Measurements from ENCODE around the gene SEBOX.

The SEBOX gene

DNA sequence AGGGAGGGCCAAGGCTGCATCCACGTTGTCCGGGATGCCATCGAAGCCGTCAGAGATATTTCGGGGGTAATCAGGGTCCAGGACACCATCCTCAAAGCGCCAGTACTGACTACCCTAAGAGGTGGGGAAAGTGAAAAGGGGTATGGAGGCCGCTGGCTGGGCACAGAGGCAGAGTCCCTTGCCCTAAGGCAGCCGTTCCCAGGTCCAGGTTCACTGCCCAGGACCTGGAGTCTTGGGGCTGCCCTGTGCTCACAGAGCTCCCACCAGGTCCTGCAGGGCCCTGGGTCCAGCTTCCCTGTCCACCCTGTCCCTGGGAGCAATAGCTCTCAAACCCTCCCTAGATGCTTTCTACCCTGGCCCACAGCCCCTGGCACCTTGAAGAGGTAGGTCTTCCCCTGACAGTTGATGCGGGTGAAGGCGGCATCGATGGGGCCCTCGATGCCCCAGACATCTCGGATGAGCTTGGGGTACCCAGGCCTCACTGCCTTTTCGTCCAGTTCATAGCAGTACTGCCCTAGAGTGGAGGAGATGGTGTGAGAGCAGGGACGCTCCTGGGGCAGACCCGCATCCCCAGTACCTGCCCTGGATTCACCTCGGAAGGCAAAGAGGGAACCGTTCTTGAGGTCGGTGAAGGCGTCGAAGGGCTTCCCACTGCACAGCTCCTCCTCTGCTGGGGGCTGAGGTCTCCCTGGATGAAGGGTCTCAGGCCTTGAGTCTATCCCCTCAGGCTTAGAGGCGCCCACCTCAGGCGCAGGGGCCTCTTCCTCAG is 4.1 kb upstream of the SEBOX start:
- no peak for DNase-seq
- no peak for TF ChIP-seq GATA1 (IDR thresholded peaks at IDR 0.05; ENCODE audit: low read depth, low read length)
- TF ChIP-seq POLR2A (IDR thresholded peaks at IDR 0.05; ENCODE audit: low read length): no peak

DNA sequence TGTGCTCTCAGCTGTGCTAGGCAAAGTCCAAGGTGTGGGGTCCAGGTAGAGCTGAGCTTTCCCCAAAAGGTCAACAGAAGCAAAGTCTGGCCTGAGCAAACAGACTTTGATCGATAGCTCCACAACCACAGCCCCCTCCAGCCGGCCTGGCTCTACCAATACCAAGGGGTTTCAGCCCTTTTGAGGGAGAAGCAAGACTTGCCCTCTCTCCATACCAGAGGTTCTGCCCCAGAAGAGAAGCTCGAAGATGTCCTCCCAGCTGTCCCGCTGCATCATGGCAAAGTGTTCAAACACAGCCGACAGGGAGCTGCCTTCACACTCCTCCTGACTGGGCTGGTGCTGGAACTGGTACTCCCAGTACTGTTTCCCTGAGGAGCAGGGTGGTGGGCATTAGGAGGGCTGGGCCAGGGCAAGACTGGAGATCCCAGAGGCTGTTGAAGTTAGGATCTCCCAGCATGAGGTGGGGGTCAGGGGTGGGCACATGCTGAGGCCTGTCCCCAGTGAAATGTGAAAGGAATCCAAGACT is 3.4 kb upstream of the SEBOX start:
- TF ChIP-seq POLR2A (IDR thresholded peaks at IDR 0.05; ENCODE audit: low read length) (no peak), GATA1 (IDR thresholded peaks at IDR 0.05; ENCODE audit: low read depth, low read length) (no peak)
- no peak for DNase-seq

DNA sequence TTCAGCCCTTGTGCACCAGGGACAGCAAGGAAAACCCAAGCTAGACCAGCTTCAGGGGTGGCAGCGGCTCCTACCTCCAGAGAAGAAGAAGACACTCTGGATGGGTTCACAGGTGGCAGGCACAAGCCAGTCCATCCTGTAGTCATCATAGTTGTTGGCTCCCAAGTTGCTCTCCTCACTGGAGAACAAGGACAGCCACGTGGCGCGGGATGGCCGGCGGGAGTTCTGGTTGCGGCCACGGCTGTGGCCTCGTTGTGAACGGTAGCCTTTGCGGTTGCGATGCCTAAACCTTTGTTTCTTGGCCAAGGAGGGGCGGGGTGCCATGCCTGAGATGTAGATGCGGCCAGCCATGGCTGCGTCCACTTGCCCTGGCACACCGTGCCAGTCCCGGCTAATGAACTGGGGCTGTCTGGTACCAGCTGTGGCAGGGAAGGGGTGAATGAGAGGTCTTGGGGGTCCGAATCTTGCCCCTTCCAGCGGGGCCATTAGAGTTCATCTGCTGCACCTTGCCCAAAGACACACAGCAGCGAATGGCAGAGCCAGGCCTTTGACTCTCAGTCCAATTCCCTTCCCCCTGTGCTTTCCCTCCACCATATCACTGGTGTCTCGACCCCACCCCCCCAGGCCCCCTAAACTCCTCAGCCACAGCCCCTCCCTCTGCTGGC is 2.8 kb upstream of the SEBOX start:
- DNase-seq: no peak
- TF ChIP-seq POLR2A (IDR thresholded peaks at IDR 0.05; ENCODE audit: low read length) (no peak), GATA1 (IDR thresholded peaks at IDR 0.05; ENCODE audit: low read depth, low read length) (no peak)

DNA sequence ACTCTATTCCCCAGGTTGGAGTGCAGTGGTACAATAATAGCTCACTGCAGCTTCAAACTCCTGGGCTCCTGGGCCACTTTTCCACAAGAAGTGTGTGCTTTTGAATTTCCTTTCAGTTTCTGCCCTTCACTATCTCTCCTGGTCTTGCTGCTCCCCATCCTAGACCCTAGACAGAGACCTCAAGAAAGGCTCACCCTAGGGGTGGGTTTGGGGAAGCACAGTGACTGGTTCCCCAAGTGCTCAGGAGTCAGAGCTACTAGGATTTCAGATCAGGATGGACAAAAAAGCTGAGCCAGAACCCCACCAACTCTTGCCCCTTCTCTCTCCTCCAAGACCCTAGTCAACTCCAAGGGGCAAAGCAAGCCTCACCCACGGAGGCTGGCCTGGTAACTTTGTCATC is 1.6 kb upstream of the SEBOX start:
- DNase-seq: no peak
- TF ChIP-seq GATA1 (IDR thresholded peaks at IDR 0.05; ENCODE audit: low read depth, low read length): no peak
- TF ChIP-seq POLR2A (IDR thresholded peaks at IDR 0.05; ENCODE audit: low read length): no peak

DNA sequence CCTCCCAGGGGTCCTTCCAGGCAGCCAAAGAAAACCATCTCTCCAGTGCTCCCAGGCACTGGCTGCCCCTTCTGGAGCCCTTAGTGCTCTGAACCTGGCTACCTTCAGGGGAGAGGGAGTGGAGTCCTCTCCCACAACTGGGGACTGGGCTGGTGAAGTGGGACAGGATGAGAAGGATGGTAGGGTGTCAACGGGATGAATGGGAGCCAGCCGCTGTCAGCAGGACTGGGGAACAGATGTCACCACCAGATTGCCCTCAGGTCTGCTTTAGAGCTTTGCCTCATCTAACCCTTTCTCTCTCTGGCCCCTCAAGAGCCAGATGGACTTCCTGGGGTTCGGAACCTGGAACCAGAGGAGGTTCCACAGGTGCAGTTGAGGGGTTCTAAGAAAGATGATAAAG is 488 bp upstream of the SEBOX start:
- no peak for DNase-seq
- TF ChIP-seq POLR2A (IDR thresholded peaks at IDR 0.05; ENCODE audit: low read length) (no peak), GATA1 (IDR thresholded peaks at IDR 0.05; ENCODE audit: low read depth, low read length) (no peak)

DNA sequence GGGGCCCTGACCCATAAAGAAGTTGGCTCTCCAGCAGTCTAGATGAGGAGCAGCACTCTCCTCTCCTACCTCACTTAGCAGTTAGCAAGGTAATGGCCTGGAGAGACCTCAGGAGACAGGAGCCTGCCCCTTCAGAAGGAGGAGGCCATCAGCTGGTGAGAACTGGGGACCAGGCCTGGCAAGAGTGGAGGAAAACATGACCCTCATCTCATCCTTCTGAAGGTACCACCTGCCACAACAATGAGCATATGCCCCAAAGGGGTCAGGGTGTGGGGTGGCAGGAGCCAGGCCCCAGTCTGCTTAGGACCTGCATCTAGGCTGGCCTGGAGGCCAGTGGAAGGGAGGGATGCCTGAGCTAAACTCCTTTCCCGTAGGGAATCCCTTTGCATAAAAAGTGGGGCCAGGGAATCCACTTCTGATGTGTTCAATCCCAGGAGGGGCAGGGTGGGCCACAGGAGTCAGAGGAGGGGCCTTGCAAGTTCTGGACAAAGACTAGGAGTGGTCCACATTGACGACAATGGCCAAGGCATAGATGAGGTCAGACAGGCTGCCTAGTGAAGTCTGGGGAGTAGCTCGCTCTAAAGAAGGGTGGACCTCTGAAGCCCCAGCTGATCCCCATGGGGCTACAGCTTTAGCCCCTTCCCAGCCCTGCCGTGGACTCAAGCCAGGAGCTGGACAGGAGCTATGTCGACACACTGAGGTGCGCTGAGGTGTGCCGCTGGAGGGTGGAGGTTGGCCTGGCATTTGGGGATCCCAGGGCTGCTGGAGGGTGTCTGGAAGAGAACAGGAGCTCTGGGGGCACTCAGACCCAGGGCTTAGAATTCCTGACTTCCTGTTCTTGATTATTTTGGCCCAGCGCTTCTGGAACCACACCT is 986 bp downstream of the SEBOX start:
- TF ChIP-seq POLR2A (IDR thresholded peaks at IDR 0.05; ENCODE audit: low read length) (no peak), GATA1 (IDR thresholded peaks at IDR 0.05; ENCODE audit: low read depth, low read length) (no peak)
- DNase-seq: no peak

DNA sequence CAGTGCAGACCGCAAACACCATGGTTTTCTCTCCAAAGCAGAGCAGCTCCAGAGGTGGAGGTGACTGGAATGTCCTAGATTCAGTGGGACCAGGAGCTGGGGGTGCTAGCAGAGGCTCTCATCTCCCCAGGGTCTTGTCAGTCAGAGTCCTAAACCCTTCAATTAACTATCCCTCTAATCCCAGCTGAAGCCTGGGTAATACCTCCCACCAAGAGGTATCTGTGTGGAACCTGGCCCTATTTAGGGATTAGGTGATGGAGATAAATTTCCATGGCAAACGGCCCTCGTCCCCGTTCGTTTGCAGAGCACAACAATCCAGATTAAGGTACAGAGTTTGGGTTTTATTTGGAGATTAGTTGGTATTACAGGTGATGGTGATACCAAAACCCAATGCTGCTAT is 1.8 kb downstream of the SEBOX start:
- no peak for DNase-seq

DNA sequence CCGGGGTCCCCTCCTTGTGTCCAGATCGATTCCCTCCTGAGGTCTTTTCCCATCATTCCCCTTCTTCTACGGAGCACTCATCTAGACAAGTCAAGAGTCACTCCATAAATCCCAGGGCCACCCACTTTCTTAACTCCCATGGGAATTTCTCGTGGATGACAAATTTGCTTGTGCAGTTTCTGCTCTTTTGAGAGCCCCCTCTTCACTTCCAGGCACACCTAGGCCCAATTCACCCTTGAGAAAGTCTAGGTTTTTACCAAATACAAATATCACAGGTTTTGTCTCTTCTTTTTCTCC is 7.2 kb downstream of the SEBOX start:
- no peak for DNase-seq
- no peak for TF ChIP-seq POLR2A (IDR thresholded peaks at IDR 0.05; ENCODE audit: low read length)
- no peak for TF ChIP-seq GATA1 (IDR thresholded peaks at IDR 0.05; ENCODE audit: low read depth, low read length)

More for the DNA sequence above, 1.8 kb downstream of the SEBOX start:
- TF ChIP-seq POLR2A (IDR thresholded peaks at IDR 0.05; ENCODE audit: low read length): no peak
- no peak for TF ChIP-seq GATA1 (IDR thresholded peaks at IDR 0.05; ENCODE audit: low read depth, low read length)

DNA sequence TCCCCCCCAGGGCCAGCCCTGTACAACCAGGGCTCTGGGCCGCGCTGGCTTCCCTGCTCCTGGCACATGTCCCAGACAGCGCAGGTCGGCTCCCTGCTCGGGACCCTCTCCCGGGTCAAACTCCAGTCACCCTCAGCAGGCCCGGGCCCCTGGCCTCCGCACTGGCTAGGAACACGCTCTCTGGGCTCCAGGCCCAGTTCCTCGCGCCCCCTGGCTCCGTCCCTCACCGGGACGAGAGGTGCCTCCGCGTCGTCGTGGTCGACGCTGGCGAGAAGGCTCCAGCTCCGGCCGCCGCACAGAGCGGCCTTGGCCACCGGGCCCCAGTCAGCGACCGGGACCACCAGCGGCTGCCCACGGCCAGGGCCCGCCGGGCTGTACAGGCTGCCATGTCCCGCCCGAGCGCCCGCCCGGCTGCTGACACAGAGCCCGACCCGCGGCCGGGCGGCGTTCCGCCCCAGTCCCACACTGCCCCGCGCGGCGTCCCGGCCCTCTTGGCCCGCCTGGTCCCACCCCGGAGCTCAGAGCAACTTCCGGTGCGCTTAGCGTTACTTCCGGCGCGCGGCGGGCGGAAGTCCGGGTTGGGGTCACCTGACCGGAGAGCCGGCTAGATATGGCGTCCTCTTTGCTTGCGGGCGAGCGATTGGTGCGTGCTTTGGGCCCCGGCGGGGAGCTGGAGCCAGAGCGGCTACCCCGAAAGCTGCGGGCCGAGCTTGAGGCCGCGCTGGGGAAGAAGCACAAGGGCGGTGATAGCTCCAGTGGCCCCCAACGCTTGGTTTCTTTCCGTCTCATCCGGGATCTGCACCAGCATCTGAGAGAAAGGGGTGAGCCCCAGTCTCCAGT is 7.7 kb downstream of the SEBOX start, which contains the start of gene POLDIP2:
Gene POLDIP2, minus strand, starts transcription at position 467 of the 840 bp plus-strand sequence. Its CDS starts 79 bp downstream, at position 388.
- peak; percentile 97 to 98 for DNase-seq
- TF ChIP-seq GATA1 (IDR thresholded peaks at IDR 0.05; ENCODE audit: low read depth, low read length) (no peak), POLR2A (IDR thresholded peaks at IDR 0.05; ENCODE audit: low read length) (peak; percentile 96)

DNA sequence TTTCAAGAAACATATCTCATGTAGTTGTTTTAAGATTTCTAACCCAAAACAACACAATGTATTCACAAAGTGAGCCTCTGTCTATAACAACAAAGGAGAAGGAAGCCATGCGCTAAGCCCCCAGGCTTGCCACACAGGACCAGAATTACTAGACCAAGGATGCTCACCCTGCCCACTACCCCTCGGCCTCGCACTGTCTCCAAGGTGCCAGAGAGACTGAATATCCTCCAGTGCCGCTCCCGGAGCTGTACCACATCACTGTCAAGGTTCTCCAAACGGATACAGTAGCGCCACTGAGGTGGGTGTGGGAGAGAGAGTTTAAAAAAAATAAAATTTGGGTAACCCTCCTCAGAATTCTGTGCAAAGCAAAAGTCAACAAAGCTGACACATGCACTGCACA is 14.7 kb downstream of the SEBOX start:
- DNase-seq: no peak
- TF ChIP-seq GATA1 (IDR thresholded peaks at IDR 0.05; ENCODE audit: low read depth, low read length) (no peak), POLR2A (IDR thresholded peaks at IDR 0.05; ENCODE audit: low read length) (no peak)

DNA sequence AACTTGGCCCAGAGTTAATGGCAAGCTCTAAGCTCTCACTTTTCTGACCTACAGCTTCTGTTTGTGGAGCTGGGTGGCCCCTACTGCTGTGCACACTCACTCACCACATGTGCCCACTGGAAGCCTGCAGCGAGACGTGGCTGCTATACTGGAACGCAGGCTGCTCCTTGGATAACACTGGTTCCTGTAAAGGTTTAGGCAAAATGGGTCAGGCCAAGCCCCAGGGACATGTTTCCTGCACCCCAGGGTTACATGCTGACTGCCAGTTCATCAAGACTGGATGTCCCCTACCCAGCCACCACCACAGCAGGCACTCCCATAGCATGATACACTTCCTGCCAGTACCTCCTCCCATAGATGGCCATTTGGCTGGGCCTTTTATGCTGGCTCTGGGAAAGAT is 16.0 kb downstream of the SEBOX start:
- DNase-seq: no peak
- TF ChIP-seq GATA1 (IDR thresholded peaks at IDR 0.05; ENCODE audit: low read depth, low read length): no peak
- no peak for TF ChIP-seq POLR2A (IDR thresholded peaks at IDR 0.05; ENCODE audit: low read length)

DNA sequence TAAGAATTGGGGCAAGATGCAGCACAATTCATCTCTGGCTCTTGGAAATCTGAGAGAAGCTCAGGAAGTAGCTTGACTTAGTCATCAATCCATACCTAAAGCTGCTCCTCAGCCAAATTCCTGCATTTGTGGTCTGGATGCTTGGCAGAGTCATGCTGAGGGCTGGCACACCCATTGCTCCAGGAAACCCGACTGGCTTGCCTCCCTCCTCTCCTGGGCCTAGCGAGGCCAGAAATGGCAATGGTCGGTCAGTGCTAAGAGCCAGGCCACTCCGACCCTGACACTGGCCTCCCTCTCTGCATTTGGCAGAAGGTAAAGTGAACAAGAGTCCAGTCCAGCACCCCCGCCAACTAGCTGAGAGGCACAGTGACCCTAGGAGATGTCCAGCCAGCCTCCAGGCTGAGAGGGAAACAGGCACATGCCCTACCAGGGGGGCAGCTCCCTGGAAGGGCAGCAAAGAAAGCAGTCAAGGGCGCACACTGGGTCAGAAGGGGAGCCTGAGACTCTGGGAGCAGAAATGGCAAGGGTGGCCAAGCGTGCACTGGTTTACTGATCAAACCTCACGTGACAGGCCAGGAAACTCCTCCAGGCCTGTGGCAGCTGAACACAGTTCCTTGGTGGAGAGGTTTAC is 17.6 kb downstream of the SEBOX start:
- no peak for DNase-seq
- peak; percentile 15 for TF ChIP-seq POLR2A (IDR thresholded peaks at IDR 0.05; ENCODE audit: low read length)
- TF ChIP-seq GATA1 (IDR thresholded peaks at IDR 0.05; ENCODE audit: low read depth, low read length): no peak
